ENCODE measurements around the gene BRD4. TPM values are rescaled to one million over a fixed set of nuclear protein-coding genes. Genes with fewer than 3 reads are reported as not detected.
A peak's percentile ranks its signal among the peaks of the same experiment; 100 is the strongest.

BRD4 gene
- total RNA-seq, 1 donor from 2014 or later = 104 TPM

DNA sequence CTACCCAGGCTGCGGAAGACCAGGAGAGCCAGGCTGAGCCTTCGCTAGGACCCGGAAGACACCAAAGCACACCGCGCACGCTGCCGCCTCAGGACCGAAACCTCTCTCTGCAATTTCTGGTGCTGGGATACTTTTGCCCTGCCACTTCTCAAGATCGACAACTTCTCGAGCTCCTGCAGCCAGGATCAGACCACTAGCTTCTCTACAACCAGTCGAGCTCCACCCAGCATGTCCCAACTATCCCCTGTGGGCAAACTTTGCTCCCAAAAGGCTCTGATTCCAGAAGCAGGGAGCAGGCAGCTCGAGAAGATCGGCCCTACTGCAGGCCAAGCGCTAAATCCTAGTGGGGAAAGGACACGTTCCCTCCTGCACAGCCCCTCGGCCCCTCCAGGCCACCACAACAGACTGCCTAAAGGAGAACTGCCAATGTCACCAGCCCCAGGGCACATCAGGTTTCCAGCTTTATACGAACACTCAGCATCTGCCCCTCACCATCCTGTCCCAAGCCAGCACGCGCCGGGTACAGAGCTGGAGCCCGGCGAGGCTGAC, 46.3 kb upstream of the BRD4 start:
- H3K36me3 ChIP-seq = peaks cover 13% of the 10 kb centered on the region
- TF ChIP-seq, protein P1, sequence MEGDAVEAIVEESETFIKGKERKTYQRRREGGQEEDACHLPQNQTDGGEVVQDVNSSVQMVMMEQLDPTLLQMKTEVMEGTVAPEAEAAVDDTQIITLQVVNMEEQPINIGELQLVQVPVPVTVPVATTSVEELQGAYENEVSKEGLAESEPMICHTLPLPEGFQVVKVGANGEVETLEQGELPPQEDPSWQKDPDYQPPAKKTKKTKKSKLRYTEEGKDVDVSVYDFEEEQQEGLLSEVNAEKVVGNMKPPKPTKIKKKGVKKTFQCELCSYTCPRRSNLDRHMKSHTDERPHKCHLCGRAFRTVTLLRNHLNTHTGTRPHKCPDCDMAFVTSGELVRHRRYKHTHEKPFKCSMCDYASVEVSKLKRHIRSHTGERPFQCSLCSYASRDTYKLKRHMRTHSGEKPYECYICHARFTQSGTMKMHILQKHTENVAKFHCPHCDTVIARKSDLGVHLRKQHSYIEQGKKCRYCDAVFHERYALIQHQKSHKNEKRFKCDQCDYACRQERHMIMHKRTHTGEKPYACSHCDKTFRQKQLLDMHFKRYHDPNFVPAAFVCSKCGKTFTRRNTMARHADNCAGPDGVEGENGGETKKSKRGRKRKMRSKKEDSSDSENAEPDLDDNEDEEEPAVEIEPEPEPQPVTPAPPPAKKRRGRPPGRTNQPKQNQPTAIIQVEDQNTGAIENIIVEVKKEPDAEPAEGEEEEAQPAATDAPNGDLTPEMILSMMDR (IDR thresholded peaks at IDR 0.05) = no peak
- peak overlapping the region; percentile 91 for H3K4me3 ChIP-seq
- peak; percentile 27 to 40 for ATAC-seq
- no peaks in the 10 kb centered on the region for H3K9me3 ChIP-seq
- intact Hi-C loops (cut with DNase I) = no loop called here
- H3K27me3 ChIP-seq (ENCODE audit: low read depth) = no peaks in the 10 kb centered on the region
- H3K4me1 ChIP-seq = peaks cover 42% of the 10 kb centered on the region
- peak overlapping the region; percentile 99 for H3K27ac ChIP-seq
- peak; percentile 70 for DNase-seq

DNA sequence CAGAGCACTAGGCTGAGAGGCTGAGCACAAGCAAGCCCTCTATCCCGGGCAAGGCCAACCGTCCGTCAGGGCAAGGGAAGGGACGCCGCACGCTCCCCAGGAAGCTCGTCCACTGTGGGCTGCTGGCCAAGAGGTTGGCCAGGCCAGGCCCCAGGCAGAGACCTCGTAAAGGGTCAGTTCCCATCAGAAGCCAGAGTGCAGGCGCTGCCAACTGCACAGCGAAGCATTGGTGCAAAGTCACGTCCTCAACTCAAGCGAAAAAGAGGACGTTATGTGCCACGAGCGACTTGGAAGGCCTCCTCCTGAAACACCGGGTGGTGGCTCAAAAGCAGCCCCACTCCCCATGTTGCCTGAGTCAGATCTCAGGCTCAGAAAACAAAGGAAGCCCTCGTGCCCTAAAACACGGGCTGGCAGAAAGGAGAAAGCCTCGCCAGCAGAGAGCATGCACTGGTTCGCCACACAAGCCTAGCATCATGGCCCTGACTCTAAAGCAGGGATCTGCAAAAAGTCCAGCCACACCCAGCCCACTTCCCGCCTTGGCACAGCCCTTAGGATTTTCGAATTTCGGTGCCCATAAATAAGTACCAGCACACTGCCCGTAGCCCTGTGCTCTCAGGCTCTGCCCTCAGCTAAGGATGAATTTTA, 42.6 kb upstream of the BRD4 start:
- ATAC-seq (no peak), DNase-seq (no peak)
- Histone ChIP-seq H3K27me3 (ENCODE audit: low read depth) (no peaks in the 10 kb centered on the region), H3K27ac (peak overlapping the region; percentile 24), H3K9me3 (no peaks in the 10 kb centered on the region), H3K4me3 (peak overlapping the region; percentile 11), H3K36me3 (peaks cover 50% of the 10 kb centered on the region), H3K4me1 (peaks cover 36% of the 10 kb centered on the region)
- TF ChIP-seq, protein P1 (IDR thresholded peaks at IDR 0.05) = no peak
- intact Hi-C loops (cut with DNase I) = no loop called here

DNA sequence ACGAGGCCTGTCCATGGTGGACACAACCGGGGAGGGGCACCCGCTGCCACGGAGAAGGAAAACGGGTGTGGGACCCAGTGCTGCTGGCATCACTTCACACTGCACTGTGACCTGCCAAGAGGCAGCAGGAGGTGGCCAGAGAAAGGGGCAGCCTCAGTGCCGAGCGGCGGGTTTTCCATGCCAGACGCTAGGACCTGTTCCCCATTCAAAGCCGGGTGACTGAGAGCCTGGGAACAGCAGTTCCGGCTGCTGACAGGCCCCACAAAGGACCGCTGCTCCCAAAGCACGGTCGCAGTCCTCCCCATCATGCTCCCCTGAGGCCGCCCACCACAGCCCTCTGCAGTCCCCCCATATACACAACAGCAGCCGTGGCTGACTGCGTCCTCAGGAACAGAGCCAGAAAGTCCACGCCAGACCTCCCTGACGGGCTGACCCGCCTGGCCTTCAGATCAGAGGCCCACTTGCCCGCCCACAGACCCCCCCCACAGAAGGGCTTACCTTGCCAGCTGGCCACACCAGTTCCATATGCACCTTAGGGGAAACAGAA, 41.8 kb upstream of the BRD4 start:
- no peaks in the 10 kb centered on the region for H3K27me3 ChIP-seq (ENCODE audit: low read depth)
- intact Hi-C loops (cut with DNase I) = no loop called here
- DNase-seq = no peak
- peaks cover 57% of the 10 kb centered on the region for H3K36me3 ChIP-seq
- H3K4me3 ChIP-seq = peak overlapping the region; percentile 11
- TF ChIP-seq, protein P1 (IDR thresholded peaks at IDR 0.05) = no peak
- ATAC-seq = no peak
- H3K4me1 ChIP-seq = peaks cover 36% of the 10 kb centered on the region
- no peaks in the 10 kb centered on the region for H3K9me3 ChIP-seq
- peak overlapping the region; percentile 24 for H3K27ac ChIP-seq

DNA sequence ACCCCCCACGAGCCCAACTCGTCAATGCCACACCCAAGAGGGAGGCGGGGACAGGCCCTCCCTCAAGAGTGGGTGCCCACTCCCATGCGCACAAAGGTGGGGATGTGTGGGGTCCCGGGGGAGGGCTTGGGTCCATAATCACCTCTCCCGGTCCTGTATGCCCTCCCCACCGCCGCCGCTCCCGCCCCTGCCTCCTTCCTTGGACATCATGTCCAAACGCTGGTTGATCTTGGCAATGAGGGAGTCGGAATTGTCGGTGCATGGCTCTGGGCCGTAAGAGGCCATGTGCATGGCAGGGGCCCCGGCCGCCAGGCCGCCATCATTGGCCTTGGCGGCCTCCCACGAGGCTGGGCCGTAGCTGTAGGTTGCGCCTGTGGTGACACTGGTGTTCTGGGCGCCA, 41.3 kb upstream of the BRD4 start:
- ATAC-seq (no peak), DNase-seq (no peak)
- Histone ChIP-seq H3K27ac (no peak overlapping the region), H3K36me3 (peaks cover 63% of the 10 kb centered on the region), H3K4me1 (peaks cover 36% of the 10 kb centered on the region), H3K9me3 (no peaks in the 10 kb centered on the region), H3K4me3 (no peak overlapping the region), H3K27me3 (ENCODE audit: low read depth) (no peaks in the 10 kb centered on the region)
- TF ChIP-seq, protein P1 (IDR thresholded peaks at IDR 0.05) = no peak
- intact Hi-C loops (cut with DNase I) = no loop called here

DNA sequence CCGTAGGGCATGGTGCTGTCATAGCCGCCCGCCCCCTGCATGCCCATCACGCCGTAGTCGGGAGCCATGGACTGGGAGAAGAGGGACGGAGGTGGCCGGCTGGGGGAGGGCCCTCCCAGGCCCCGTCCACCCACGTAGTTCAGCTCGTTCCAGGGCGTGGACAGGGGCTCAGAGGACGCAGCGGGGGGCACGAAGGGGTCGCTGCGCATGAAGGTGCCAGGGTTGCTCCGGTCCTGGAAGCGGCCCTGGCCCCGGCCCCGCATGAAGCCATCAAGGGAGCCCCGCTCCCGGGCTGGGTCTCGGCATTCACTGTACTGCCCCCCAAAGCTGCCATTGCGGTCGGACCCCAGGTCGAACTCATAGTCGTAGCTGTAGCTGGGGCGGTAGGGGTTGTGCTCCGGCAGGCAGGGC, 40.6 kb upstream of the BRD4 start:
- Histone ChIP-seq H3K27me3 (ENCODE audit: low read depth) (no peaks in the 10 kb centered on the region), H3K36me3 (peaks cover 70% of the 10 kb centered on the region), H3K4me3 (no peak overlapping the region), H3K4me1 (peaks cover 33% of the 10 kb centered on the region), H3K9me3 (no peaks in the 10 kb centered on the region), H3K27ac (no peak overlapping the region)
- TF ChIP-seq, protein P1 (IDR thresholded peaks at IDR 0.05) = no peak
- intact Hi-C loops (cut with DNase I) = no loop called here
- no peak for ATAC-seq
- no peak for DNase-seq

Measured in lower lobe of right lung (tissue), 2 donors.